Adipocyte (in vitro differentiated cells): ENCODE results near the gene TAB2.
"Not testable (repeated sequence)": the region's sequence is repeated elsewhere in the genome, so short reads cannot be mapped to it uniquely, and the experiment has no call there.

Experiments
- DNase-seq: peaks from one replicate; pipeline ENCODE4 v3.0.0-alpha.2; 2015; ENCODE audit warnings: low read depth
- H3K27me3 ChIP-seq: replicated peaks from 2 replicates; pipeline ENCODE4 v1.7.0; 2013; ENCODE audit warnings: mild to moderate bottlenecking, low read length, moderate library complexity; ENCODE audit not compliant: control insufficient read depth, insufficient read depth
- H3K36me3 ChIP-seq: 2 replicates; pipeline ENCODE4 v1.7.0; 2013; ENCODE audit warnings: low read length, mild to moderate bottlenecking, moderate library complexity; ENCODE audit not compliant: control insufficient read depth, insufficient read depth, severe bottlenecking
- H3K4me1 ChIP-seq: 2 replicates; pipeline ENCODE4 v1.7.0; 2013; ENCODE audit warnings: mild to moderate bottlenecking, low read length, moderate library complexity; ENCODE audit not compliant: control insufficient read depth, insufficient read depth
- H3K4me3 ChIP-seq: 2 replicates; pipeline ENCODE4 v1.7.0; 2013; ENCODE audit warnings: mild to moderate bottlenecking, low read length, moderate library complexity
- H3K9ac ChIP-seq: 2 replicates; pipeline ENCODE4 v1.7.0; 2013; ENCODE audit warnings: mild to moderate bottlenecking, low read length, moderate library complexity
- H3K9me3 ChIP-seq: 2 replicates; pipeline ENCODE4 v1.7.0; 2013; ENCODE audit warnings: mild to moderate bottlenecking, low read length, moderate library complexity; ENCODE audit not compliant: control insufficient read depth

The TAB2 gene

GRCh38 chr6:149313861-149314260, 3.7 kb upstream of the TAB2 start:
- DNase-seq = no peak
- no peak overlapping the region for H3K4me3 ChIP-seq
- H3K4me1 ChIP-seq = peaks cover 5% of the 10 kb centered on the region
- H3K9ac ChIP-seq = no peak overlapping the region
- no peaks in the 10 kb centered on the region for H3K27me3 ChIP-seq
- H3K9me3 ChIP-seq = no peaks in the 10 kb centered on the region
- no peaks in the 10 kb centered on the region for H3K36me3 ChIP-seq

GRCh38 chr6:149314325-149314905, 3.1 kb upstream of the TAB2 start:
- peaks cover 5% of the 10 kb centered on the region for H3K4me1 ChIP-seq
- no peak overlapping the region for H3K9ac ChIP-seq
- no peaks in the 10 kb centered on the region for H3K9me3 ChIP-seq
- no peak for DNase-seq
- no peaks in the 10 kb centered on the region for H3K36me3 ChIP-seq
- H3K4me3 ChIP-seq = no peak overlapping the region
- no peaks in the 10 kb centered on the region for H3K27me3 ChIP-seq

GRCh38 chr6:149316108-149316727, 1.3 kb upstream of the TAB2 start:
- Histone ChIP-seq H3K36me3 (no peaks in the 10 kb centered on the region), H3K27me3 (no peaks in the 10 kb centered on the region), H3K4me3 (peak overlapping the region; percentile 92), H3K9me3 (no peaks in the 10 kb centered on the region), H3K4me1 (peaks cover 21% of the 10 kb centered on the region), H3K9ac (peak overlapping the region; percentile 94)
- DNase-seq = no peak

- peak overlapping the region; percentile 92 for H3K4me3 ChIP-seq
- no peaks in the 10 kb centered on the region for H3K27me3 ChIP-seq
- no peaks in the 10 kb centered on the region for H3K9me3 ChIP-seq
- peak overlapping the region; percentile 94 for H3K9ac ChIP-seq
- peak; percentile 96 for DNase-seq
- H3K36me3 ChIP-seq = no peaks in the 10 kb centered on the region
- peaks cover 28% of the 10 kb centered on the region for H3K4me1 ChIP-seq
Measured at GRCh38 chr6:149316740-149317643, 520 bp upstream of the TAB2 start.

GRCh38 chr6:149318581-149319286, 1.2 kb downstream of the TAB2 start:
- peak; percentile 66 for DNase-seq
- peak overlapping the region; percentile 94 for H3K4me3 ChIP-seq
- peak overlapping the region; percentile 87 for H3K9ac ChIP-seq
- no peaks in the 10 kb centered on the region for H3K36me3 ChIP-seq
- H3K4me1 ChIP-seq = peaks cover 42% of the 10 kb centered on the region
- H3K9me3 ChIP-seq = no peaks in the 10 kb centered on the region
- no peaks in the 10 kb centered on the region for H3K27me3 ChIP-seq

GRCh38 chr6:149319422-149319821, 1.9 kb downstream of the TAB2 start:
- peaks cover 44% of the 10 kb centered on the region for H3K4me1 ChIP-seq
- no peak for DNase-seq
- peak overlapping the region; percentile 87 for H3K9ac ChIP-seq

GRCh38 chr6:149320016-149320415, 2.5 kb downstream of the TAB2 start:
- not testable (repeated sequence) for H3K36me3 ChIP-seq, H3K9me3 ChIP-seq, DNase-seq, H3K27me3 ChIP-seq
- Histone ChIP-seq H3K9ac (peak overlapping the region; percentile 87), H3K4me3 (peak overlapping the region; percentile 94), H3K4me1 (peaks cover 50% of the 10 kb centered on the region)

More at GRCh38 chr6:149319422-149319821, 1.9 kb downstream of the TAB2 start:
- Histone ChIP-seq H3K27me3 (no peaks in the 10 kb centered on the region), H3K9me3 (no peaks in the 10 kb centered on the region), H3K36me3 (no peaks in the 10 kb centered on the region), H3K4me3 (peak overlapping the region; percentile 94)

- H3K36me3 ChIP-seq = no peaks in the 10 kb centered on the region
- peak overlapping the region; percentile 94 for H3K4me3 ChIP-seq
- peak; percentile 42 for DNase-seq
- no peak overlapping the region for H3K9ac ChIP-seq
- no peaks in the 10 kb centered on the region for H3K9me3 ChIP-seq
- H3K27me3 ChIP-seq = no peaks in the 10 kb centered on the region
- peaks cover 51% of the 10 kb centered on the region for H3K4me1 ChIP-seq
Measured at GRCh38 chr6:149320796-149321195, 3.3 kb downstream of the TAB2 start.

- no peaks in the 10 kb centered on the region for H3K9me3 ChIP-seq
Measured at GRCh38 chr6:149323353-149323752, 5.8 kb downstream of the TAB2 start.

GRCh38 chr6:149323925-149324324, 6.4 kb downstream of the TAB2 start:
- DNase-seq = no peak
- peak overlapping the region; percentile 20 for H3K9ac ChIP-seq
- no peaks in the 10 kb centered on the region for H3K36me3 ChIP-seq

More at GRCh38 chr6:149323353-149323752, 5.8 kb downstream of the TAB2 start:
- Histone ChIP-seq H3K36me3 (no peaks in the 10 kb centered on the region), H3K9ac (peak overlapping the region; percentile 20), H3K4me1 (peaks cover 46% of the 10 kb centered on the region), H3K4me3 (no peak overlapping the region), H3K27me3 (no peaks in the 10 kb centered on the region)
- DNase-seq = no peak

GRCh38 chr6:149324428-149324827, 6.9 kb downstream of the TAB2 start:
- H3K4me3 ChIP-seq = no peak overlapping the region
- H3K9ac ChIP-seq = no peak overlapping the region
- H3K4me1 ChIP-seq = peaks cover 46% of the 10 kb centered on the region
- no peaks in the 10 kb centered on the region for H3K9me3 ChIP-seq
- no peaks in the 10 kb centered on the region for H3K27me3 ChIP-seq
- DNase-seq = no peak
- H3K36me3 ChIP-seq = no peaks in the 10 kb centered on the region

More at GRCh38 chr6:149323925-149324324, 6.4 kb downstream of the TAB2 start:
- Histone ChIP-seq H3K9me3 (no peaks in the 10 kb centered on the region), H3K4me3 (no peak overlapping the region), H3K4me1 (peaks cover 46% of the 10 kb centered on the region), H3K27me3 (no peaks in the 10 kb centered on the region)
